ENCODE measurements around the gene APC. TPM values are rescaled to one million over a fixed set of nuclear protein-coding genes. Genes with fewer than 3 reads are reported as not detected.

The APC gene
- total and polyA plus RNA-seq, 2 of the 8 experiments (the other 6 are each of a cell fraction or from before 2014, with no cell fraction given) = 6.8 to 41.9 TPM

DNA sequence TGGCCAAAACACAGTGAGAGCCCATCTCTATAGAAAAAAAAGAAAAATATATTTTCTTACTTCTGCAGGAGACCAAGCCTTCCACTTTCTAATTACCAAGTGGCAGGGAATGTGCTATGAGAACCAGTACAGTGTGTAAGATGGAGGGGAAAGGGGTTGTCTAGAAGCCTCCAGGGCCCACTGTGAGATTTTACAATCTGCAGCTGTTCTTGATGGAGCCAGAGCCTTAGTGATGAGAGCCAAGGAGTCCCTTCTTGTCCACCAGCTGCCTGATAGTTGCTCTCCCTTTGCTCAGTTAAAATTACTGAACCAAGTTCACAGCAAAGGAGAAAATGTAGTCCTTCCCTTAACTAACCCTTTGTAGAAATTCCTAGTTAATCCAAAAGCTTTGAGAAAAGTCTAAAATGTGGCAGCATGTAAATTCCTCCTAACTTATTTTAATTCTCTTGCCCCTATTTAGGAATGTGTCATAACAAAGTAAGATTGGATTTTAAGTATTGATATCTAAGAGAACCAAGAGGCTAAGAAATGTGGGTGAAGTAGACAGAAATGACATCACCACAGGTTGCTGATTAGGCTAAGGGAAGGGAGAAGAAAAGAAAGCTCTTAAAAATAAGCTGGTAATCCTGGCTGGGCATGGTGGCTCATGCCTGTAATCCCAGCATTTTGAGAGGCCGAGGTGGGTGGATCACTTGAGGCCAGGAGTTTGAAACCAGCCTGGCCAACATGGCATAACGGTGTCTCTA, 142.7 kb downstream of the APC start (continued):
- TF ChIP-seq, protein P1, sequence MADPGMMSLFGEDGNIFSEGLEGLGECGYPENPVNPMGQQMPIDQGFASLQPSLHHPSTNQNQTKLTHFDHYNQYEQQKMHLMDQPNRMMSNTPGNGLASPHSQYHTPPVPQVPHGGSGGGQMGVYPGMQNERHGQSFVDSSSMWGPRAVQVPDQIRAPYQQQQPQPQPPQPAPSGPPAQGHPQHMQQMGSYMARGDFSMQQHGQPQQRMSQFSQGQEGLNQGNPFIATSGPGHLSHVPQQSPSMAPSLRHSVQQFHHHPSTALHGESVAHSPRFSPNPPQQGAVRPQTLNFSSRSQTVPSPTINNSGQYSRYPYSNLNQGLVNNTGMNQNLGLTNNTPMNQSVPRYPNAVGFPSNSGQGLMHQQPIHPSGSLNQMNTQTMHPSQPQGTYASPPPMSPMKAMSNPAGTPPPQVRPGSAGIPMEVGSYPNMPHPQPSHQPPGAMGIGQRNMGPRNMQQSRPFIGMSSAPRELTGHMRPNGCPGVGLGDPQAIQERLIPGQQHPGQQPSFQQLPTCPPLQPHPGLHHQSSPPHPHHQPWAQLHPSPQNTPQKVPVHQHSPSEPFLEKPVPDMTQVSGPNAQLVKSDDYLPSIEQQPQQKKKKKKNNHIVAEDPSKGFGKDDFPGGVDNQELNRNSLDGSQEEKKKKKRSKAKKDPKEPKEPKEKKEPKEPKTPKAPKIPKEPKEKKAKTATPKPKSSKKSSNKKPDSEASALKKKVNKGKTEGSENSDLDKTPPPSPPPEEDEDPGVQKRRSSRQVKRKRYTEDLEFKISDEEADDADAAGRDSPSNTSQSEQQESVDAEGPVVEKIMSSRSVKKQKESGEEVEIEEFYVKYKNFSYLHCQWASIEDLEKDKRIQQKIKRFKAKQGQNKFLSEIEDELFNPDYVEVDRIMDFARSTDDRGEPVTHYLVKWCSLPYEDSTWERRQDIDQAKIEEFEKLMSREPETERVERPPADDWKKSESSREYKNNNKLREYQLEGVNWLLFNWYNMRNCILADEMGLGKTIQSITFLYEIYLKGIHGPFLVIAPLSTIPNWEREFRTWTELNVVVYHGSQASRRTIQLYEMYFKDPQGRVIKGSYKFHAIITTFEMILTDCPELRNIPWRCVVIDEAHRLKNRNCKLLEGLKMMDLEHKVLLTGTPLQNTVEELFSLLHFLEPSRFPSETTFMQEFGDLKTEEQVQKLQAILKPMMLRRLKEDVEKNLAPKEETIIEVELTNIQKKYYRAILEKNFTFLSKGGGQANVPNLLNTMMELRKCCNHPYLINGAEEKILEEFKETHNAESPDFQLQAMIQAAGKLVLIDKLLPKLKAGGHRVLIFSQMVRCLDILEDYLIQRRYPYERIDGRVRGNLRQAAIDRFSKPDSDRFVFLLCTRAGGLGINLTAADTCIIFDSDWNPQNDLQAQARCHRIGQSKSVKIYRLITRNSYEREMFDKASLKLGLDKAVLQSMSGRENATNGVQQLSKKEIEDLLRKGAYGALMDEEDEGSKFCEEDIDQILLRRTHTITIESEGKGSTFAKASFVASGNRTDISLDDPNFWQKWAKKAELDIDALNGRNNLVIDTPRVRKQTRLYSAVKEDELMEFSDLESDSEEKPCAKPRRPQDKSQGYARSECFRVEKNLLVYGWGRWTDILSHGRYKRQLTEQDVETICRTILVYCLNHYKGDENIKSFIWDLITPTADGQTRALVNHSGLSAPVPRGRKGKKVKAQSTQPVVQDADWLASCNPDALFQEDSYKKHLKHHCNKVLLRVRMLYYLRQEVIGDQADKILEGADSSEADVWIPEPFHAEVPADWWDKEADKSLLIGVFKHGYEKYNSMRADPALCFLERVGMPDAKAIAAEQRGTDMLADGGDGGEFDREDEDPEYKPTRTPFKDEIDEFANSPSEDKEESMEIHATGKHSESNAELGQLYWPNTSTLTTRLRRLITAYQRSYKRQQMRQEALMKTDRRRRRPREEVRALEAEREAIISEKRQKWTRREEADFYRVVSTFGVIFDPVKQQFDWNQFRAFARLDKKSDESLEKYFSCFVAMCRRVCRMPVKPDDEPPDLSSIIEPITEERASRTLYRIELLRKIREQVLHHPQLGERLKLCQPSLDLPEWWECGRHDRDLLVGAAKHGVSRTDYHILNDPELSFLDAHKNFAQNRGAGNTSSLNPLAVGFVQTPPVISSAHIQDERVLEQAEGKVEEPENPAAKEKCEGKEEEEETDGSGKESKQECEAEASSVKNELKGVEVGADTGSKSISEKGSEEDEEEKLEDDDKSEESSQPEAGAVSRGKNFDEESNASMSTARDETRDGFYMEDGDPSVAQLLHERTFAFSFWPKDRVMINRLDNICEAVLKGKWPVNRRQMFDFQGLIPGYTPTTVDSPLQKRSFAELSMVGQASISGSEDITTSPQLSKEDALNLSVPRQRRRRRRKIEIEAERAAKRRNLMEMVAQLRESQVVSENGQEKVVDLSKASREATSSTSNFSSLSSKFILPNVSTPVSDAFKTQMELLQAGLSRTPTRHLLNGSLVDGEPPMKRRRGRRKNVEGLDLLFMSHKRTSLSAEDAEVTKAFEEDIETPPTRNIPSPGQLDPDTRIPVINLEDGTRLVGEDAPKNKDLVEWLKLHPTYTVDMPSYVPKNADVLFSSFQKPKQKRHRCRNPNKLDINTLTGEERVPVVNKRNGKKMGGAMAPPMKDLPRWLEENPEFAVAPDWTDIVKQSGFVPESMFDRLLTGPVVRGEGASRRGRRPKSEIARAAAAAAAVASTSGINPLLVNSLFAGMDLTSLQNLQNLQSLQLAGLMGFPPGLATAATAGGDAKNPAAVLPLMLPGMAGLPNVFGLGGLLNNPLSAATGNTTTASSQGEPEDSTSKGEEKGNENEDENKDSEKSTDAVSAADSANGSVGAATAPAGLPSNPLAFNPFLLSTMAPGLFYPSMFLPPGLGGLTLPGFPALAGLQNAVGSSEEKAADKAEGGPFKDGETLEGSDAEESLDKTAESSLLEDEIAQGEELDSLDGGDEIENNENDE (IDR thresholded peaks at IDR 0.05; ENCODE audit: insufficient replicate concordance, low read length) = no peak
- TF ChIP-seq FOSL1 (IDR thresholded peaks at IDR 0.05; ENCODE audit: insufficient read depth, low read depth, low read length) (no peak), RAD21 (IDR thresholded peaks at IDR 0.05 in 1 of 2, conservative IDR thresholded peaks at IDR 0.05 in 1 of 2; ENCODE audit: low read depth in 2 of 2, low read length in 2 of 2) (no peak), POLR2A (IDR thresholded peaks at IDR 0.05; ENCODE audit: control extremely low read depth in 1 of 2, low read depth in 2 of 2, low read length in 2 of 2) (no peak), BCL11A (IDR thresholded peaks at IDR 0.05; ENCODE audit: low read depth in 2 of 2, low read length in 2 of 2) (no peak), TCF12 (IDR thresholded peaks at IDR 0.05; ENCODE audit: low read depth, low read length) (no peak)
- TF ChIP-seq, protein P2, sequence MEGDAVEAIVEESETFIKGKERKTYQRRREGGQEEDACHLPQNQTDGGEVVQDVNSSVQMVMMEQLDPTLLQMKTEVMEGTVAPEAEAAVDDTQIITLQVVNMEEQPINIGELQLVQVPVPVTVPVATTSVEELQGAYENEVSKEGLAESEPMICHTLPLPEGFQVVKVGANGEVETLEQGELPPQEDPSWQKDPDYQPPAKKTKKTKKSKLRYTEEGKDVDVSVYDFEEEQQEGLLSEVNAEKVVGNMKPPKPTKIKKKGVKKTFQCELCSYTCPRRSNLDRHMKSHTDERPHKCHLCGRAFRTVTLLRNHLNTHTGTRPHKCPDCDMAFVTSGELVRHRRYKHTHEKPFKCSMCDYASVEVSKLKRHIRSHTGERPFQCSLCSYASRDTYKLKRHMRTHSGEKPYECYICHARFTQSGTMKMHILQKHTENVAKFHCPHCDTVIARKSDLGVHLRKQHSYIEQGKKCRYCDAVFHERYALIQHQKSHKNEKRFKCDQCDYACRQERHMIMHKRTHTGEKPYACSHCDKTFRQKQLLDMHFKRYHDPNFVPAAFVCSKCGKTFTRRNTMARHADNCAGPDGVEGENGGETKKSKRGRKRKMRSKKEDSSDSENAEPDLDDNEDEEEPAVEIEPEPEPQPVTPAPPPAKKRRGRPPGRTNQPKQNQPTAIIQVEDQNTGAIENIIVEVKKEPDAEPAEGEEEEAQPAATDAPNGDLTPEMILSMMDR (IDR thresholded peaks at IDR 0.05; ENCODE audit: control extremely low read depth in 1 of 3, insufficient read depth in 1 of 3, low read depth in 1 of 3, low read length in 3 of 3) = no peak
